ENCODE measurements around the gene EQTN. TPM values are rescaled to one million over a fixed set of nuclear protein-coding genes. Genes with fewer than 3 reads are reported as not detected.

EQTN gene
- polyA plus RNA-seq, 2 of the 4 experiments (the other 2 are of a cell fraction) = not detected

DNA sequence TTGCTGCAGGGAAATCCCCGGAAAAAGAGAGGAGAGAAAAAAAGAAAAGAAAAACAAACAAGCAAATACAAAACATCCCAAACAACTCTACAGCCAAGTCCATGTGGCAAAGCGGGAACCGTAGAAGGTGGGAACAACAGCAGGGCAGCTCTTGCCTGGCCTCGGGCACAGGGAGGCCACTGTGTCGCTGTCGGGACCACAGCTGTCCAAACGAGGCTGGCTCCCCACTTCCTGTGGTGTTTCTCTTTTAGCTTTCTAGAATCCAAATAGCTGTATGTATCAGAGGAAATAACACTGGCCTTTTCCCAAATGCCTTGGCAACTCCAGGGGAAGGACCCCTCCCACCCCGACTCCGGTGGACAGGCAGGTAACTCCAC, 41.6 kb upstream of the EQTN start:
- peaks cover 3% of the 10 kb centered on the region; the same call in 2 of the 3 replicates for H3K4me1 ChIP-seq
- POLR2A ChIA-PET = no interaction called here
- H3K4me3 ChIP-seq = no peak overlapping the region
- CTCF ChIA-PET = interaction anchor here (0.6 to 11.3 kb wide), 2 partner anchors 8 to 196 kb away, joined by 3 to 266 read pairs; partner anchors contain the start of gene MOB3B
- WGBS (ENCODE audit: missing lambda C conversion rate) = 85% methylated on average over 9 of the region's 9 CpGs
- DNase-seq (ENCODE audit: low read depth in 1 of 2, low spot score in 1 of 2) = no peak
- ATAC-seq = no peak
- TF ChIP-seq ZSCAN20 (CRISPR knock-in tag; IDR thresholded peaks at IDR 0.05) (no peak), HOXA7 (CRISPR knock-in tag; IDR thresholded peaks at IDR 0.05) (no peak), NPAS2 (CRISPR knock-in tag; IDR thresholded peaks at IDR 0.05; ENCODE audit: borderline replicate concordance) (no peak), MAZ (IDR thresholded peaks at IDR 0.05; ENCODE audit: borderline replicate concordance, low read depth, low read length) (no peak), KDM5A (IDR thresholded peaks at IDR 0.05) (no peak), CHD4 (IDR thresholded peaks at IDR 0.05; ENCODE audit: borderline replicate concordance) (no peak), ZNF302 (CRISPR knock-in tag; IDR thresholded peaks at IDR 0.05) (no peak), PHF8 (IDR thresholded peaks at IDR 0.05; ENCODE audit: borderline replicate concordance, low read depth) (no peak), TFCP2L1 (CRISPR knock-in tag; IDR thresholded peaks at IDR 0.05) (no peak), RCOR1 (IDR thresholded peaks at IDR 0.05; ENCODE audit: low read depth, low read length) (no peak)
- H3K4me2 ChIP-seq = no peak overlapping the region
- no peaks in the 10 kb centered on the region for H3K9me3 ChIP-seq
- H3K27ac ChIP-seq = no peak overlapping the region
- FAIRE-seq = no peak

DNA sequence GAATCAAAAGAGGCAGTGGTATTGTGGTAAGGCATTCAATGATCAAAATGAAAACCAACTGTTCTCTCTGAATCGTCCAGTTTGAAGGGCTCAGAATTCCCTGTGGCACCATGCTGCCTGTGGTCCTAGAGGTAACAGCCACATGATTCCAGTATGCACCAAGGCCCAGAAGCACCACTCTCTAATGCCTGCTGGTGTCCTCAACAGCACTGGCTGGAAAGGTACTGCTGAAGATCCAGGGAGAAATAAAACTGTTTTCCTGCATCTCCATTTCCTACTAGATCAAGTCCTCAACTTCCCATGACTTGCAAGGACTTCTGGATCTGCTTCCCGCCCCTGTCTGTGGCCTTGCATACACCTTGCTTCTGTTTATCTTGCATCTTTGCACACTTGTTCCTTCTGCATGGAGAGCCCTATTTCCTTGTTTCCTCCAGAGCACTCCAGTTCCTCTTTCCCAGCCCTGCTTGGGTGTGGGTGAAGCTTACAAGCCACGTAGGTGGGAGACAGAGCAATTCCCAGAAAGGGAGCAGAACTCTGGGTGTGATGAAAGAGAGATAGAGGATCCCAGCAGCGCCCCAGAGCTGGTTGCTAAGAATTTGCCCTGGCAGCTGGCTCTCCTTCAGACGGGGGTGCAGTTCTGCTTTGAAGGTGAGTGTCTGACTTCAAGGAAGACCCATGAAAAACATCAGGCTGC, 41.0 kb upstream of the EQTN start:
- POLR2A ChIA-PET = no interaction called here
- H3K9me3 ChIP-seq = no peaks in the 10 kb centered on the region
- whole genome bisulfite sequencing (ENCODE audit: missing lambda C conversion rate) = 52% methylated on average over 5 of the region's 5 CpGs
- TF ChIP-seq ESRRA (IDR thresholded peaks at IDR 0.05; ENCODE audit: borderline replicate concordance, low read length) (no peak), HEYL (CRISPR knock-in tag; IDR thresholded peaks at IDR 0.05) (no peak), RCOR1 (IDR thresholded peaks at IDR 0.05; ENCODE audit: low read depth, low read length) (no peak), JUNB (IDR thresholded peaks at IDR 0.05) (no peak), PHF8 (IDR thresholded peaks at IDR 0.05; ENCODE audit: borderline replicate concordance, low read depth) (no peak), KDM5A (IDR thresholded peaks at IDR 0.05) (no peak), ZC3H11A (IDR thresholded peaks at IDR 0.05) (no peak), GATA3 (IDR thresholded peaks at IDR 0.05; ENCODE audit: borderline replicate concordance) (no peak)
- TF ChIP-seq, protein P1, sequence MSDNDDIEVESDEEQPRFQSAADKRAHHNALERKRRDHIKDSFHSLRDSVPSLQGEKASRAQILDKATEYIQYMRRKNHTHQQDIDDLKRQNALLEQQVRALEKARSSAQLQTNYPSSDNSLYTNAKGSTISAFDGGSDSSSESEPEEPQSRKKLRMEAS (IDR thresholded peaks at IDR 0.05) = no peak
- DNase-seq (ENCODE audit: low read depth in 1 of 2, low spot score in 1 of 2) (no peak), ATAC-seq (no peak), FAIRE-seq (no peak)
- no peak overlapping the region for H3K4me3 ChIP-seq
- H3K4me1 ChIP-seq = peaks cover 6% of the 10 kb centered on the region; the same call in 2 of the 3 replicates
- H3K27ac ChIP-seq = no peak overlapping the region
- H3K4me2 ChIP-seq = no peak overlapping the region
- CTCF ChIA-PET = interaction anchor here (0.6 to 11.3 kb wide), 5 partner anchors 11 to 209 kb away, joined by 3 to 266 read pairs (median 3); partner anchors contain the start of gene MOB3B

- H3K4me3 ChIP-seq = no peak overlapping the region
- no peak for TF ChIP-seq JUNB (IDR thresholded peaks at IDR 0.05)
- TF ChIP-seq ZFP36 (IDR thresholded peaks at IDR 0.05; ENCODE audit: borderline replicate concordance, partially characterized antibody) = no peak
- peaks cover 6% of the 10 kb centered on the region; the same call in 2 of the 3 replicates for H3K4me1 ChIP-seq
- H3K9me3 ChIP-seq = no peaks in the 10 kb centered on the region
- no peak overlapping the region; a peak in 1 of 6 replicates for H3K27ac ChIP-seq
- H3K4me2 ChIP-seq = no peak overlapping the region
- FAIRE-seq (no peak), ATAC-seq (no peak), DNase-seq (ENCODE audit: low read depth in 1 of 2, low spot score in 1 of 2) (no peak)
- CTCF ChIA-PET = interaction anchor here (0.6 to 11.3 kb wide), 5 partner anchors 12 to 210 kb away, joined by 3 to 266 read pairs (median 3); partner anchors contain the start of gene MOB3B
- WGBS (ENCODE audit: missing lambda C conversion rate) = 82% methylated on average over 3 of the region's 3 CpGs
- POLR2A ChIA-PET = no interaction called here
These were observed 40.3 kb upstream of the EQTN start for GRCh38 chr9:27337236-27337635.

- ATAC-seq = no peak
- no peak for FAIRE-seq
- H3K4me1 ChIP-seq = peaks cover 6% of the 10 kb centered on the region; the same call in 2 of the 3 replicates
- H3K4me3 ChIP-seq = no peak overlapping the region
- H3K9me3 ChIP-seq = no peaks in the 10 kb centered on the region
- DNase-seq (ENCODE audit: low read depth in 1 of 2, low spot score in 1 of 2) = no peak
- 81% methylated on average over 10 of the region's 10 CpGs for WGBS (ENCODE audit: missing lambda C conversion rate)
- ChIA-PET POLR2A (no interaction called here), CTCF (interaction anchor here (0.6 to 11.3 kb wide), 4 partner anchors 87 to 211 kb away, joined by 3 to 266 read pairs (median 71); partner anchors contain the start of gene MOB3B)
- no peak overlapping the region; a peak in 1 of 6 replicates for H3K27ac ChIP-seq
- H3K4me2 ChIP-seq = no peak overlapping the region
- no peak for TF ChIP-seq CHD4 (IDR thresholded peaks at IDR 0.05; ENCODE audit: borderline replicate concordance)
- TF ChIP-seq KDM1A (IDR thresholded peaks at IDR 0.05; ENCODE audit: low read depth) = no peak
- no peak for TF ChIP-seq RARB (CRISPR knock-in tag; IDR thresholded peaks at IDR 0.05)
- TF ChIP-seq HOXB13 (CRISPR knock-in tag; IDR thresholded peaks at IDR 0.05; ENCODE audit: low read depth) = no peak
- no peak for TF ChIP-seq NPAS2 (CRISPR knock-in tag; IDR thresholded peaks at IDR 0.05; ENCODE audit: borderline replicate concordance)
These were observed 39.9 kb upstream of the EQTN start for GRCh38 chr9:27336829-27337228.

Measured in A549 (cell line).